NCI-H2171 treated with DMSO at 0.1 percent for 48 hours (cell line): ENCODE results near the gene TSPAN33.
"Not testable (repeated sequence)": the region's sequence is repeated elsewhere in the genome, so short reads cannot be mapped to it uniquely, and the experiment has no call there.

Source experiments
- DNase-seq: peaks from one replicate; lab custom pipeline; 2025; lab: John Stamatoyannopoulos, UW

TSPAN33 gene

DNA sequence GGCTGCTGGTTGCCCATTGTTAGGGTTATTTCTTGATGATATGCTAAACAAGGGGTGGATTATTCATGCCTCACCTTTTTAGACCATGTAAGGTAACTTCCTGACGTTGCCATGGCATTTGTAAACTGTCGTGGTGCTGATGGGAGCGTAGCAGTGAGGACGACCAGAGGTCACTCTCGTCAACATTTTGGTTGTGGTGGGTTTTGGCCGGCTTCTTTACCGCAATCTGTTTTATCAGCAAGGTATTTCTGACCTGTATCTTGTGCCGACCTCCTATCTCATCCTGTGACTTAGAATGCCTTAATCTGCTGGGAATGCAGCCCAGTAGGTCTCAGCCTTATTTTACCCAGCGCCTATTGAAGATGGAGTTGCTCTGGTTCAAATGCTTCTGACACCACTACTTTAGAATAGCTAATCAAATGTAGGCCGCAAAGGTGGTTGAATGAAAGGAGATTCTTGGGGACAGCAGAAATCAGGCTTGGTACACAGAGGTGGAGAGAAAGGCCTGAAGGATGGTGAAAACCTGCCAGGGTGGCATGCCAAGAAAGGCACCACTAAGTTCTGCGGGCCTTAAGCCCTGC lies 26.0 kb downstream of the TSPAN33 start:
- no peak for DNase-seq

GRCh38 chr7:129173861-129174260 lies 29.4 kb downstream of the TSPAN33 start:
- not testable (repeated sequence) for DNase-seq

DNA sequence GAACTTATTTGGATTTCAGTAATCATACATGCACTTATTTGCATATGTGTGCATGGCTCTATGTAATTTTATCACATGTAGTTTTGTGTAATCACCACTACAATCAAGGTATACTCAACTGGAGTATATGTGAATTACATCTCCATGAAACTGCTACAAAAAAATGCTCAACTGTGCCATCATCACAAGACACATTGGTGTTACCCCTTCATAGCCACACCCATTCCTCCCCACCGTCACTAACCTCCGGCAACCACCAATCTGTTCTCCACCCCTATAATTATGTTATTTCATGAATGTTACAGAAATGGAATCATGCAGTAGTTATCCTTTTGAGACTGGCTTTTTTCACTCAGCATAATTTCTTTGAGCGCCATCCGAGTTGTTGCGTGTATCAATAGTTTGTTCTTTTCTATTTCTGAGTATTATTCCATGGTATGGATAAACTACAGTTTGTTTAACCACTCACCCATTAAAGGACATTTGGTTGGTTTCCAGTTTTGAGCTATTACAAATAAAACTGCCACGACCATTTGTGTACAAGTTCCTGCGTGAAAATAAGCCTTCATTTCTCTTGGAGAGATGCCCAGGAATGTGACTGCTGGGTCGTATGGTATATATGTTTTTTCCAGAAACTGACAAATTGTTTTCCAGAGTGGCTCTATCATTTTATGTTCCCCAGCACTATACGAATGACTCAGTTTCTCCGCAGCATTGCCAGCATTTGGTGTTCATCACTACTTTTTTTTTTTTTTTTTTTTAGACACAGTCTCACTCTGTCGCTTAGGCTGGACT lies 32.6 kb downstream of the TSPAN33 start:
- DNase-seq = peak; percentile 28

DNA sequence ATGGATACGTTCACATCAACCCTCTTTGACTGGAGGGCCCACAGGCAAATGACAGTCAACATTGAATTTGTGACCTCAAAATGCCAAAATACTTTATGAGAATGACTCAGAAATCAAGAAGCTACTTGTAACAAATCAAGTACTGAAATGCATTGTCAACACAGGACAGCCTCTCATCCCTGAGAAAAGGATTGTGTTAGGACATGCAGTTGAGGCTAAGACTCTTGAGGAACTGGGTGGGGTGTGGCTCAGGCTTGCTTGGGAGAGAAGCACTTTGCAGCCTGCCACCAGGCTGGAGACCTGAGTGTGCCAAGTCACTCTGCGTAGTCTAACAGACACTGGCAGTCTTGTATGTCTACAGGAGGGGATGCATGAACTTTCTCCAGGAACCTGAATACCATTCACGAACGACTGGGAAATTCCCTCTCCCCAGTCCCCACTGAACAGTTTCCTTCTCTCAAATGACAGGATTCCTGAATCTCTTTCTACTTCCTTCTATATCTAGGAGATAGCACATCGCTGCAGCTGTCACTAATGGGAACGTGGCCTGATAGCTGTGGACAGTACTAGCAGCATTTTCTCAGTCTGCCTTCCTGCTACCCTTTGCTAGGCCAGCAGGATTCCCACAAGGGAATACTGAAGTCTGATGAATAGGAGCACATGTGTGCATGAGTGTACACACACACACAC lies 40.6 kb downstream of the TSPAN33 start:
- DNase-seq = no peak

GRCh38 chr7:129186749-129187260 lies 42.3 kb downstream of the TSPAN33 start:
- no peak for DNase-seq

DNA sequence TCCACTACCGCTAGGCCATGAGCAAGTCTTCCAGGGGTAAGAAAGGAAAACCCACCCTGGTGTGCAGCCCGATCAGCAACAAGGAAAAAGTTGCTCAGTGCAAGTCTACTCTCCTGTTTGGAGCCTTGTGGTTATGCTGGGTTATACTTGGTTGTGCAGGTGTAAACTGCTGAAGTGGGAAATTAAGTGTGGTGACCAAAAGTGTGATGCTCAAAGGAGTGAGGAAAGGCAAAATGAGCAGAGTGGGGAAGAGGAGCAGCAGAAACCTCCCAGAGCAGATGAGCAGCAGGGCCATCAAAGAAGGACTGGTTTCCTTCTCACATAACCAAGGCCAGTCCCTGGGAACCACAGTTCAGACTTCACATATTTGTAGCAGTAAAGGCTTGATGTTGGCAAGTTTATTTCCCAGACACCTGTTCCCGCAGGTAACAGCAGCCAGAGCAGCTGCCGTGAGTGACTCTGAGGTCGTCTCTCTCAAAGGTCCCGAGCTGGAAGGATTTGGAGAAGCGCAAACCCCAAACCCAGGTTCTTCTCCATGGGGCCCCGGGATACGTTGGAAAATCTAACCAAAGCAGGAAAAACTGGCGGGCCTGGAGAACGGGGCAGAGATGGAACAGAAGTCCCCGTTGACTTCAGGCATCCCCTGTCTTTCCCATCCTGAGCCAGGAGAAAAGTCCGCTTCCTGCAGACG lies 43.3 kb downstream of the TSPAN33 start:
- DNase-seq = peak; percentile 34

DNA sequence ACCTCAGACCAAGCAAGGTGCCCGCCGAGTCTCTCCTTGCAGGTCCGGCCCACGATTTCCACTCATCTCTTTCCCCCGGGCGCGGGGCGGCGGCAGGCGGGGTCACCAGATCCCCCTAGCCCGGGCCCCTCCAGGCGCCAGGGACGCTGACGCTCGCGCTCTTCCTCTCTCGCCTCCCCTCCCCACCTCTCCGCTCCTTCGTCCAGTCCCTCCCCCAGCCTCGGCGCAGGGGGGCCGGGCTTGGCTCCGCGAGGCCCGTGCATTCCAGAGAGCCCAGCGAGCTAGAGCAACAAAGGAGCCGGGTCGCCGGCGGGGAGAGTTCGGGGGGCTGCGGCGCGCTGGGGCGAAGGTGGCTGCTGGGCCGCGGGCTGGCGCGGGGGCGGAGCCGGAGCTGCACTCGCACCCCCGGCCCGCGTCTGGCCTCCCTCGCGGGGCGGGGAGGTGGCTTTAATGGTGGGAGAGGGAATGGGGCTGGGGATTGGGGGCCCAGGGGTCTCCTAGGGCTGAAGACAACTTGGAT lies 43.9 kb downstream of the TSPAN33 start, which contains the start of gene SMO:
Gene SMO, plus strand, starts transcription at position 262 of the 520 bp plus-strand sequence. CDS start 519 bp downstream, outside the sequence.
- DNase-seq = peak; percentile 34

DNA sequence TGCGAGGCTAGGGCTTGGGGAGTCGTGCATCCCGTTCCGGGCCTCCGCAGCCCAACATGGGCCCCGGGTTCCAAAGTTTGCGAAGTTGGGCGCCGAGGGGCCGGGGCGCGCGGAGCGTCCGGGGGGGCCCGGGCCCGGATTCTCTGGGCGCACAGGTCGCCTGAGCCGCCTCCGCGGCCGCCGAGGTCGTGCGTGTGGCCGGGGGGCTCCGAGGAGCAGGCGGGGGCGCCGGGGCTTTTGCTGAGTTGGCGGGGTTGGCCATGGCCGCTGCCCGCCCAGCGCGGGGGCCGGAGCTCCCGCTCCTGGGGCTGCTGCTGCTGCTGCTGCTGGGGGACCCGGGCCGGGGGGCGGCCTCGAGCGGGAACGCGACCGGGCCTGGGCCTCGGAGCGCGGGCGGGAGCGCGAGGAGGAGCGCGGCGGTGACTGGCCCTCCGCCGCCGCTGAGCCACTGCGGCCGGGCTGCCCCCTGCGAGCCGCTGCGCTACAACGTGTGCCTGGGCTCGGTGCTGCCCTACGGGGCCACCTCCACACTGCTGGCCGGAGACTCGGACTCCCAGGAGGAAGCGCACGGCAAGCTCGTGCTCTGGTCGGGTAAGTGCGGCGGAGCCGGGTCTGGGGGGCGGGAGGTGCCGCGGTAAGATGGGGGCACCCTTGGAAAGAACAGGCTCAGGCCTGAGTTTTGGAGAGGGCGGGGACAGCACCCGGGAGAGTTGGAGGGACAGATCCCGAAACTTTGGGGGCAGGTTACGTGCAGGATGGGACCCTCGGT lies 44.6 kb downstream of the TSPAN33 start:
- DNase-seq = no peak

DNA sequence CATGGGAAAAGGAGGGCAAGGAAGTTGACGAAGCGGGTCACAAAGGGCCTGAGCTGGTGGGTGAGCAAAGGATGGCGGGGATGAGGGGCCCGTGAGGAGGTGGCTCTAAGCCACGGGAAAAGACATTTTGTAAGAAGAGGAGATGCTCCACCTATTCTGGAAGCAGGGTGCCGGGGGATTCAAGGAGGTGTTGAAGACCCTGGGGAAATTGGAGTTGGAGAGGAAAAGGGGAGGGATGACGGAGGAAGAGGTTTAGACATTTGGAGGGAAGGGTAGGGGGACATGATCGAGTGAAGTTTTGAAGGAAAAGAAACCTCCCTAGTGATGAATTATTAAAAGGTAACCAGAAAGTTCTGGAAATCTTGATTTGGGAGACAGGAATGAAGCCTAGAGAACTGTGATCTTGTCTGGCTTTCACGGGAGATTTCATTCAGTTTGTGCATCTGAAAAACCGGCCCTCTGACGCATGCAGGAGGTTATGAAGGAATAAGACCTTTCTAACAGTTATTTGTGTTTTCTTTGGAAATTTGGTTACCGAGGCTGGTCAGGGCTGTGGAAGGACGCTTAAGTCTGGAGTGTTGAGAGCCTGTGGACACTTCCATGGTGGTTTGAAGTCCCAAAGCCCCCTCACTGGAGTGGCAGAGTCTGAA lies 45.3 kb downstream of the TSPAN33 start:
- no peak for DNase-seq

GRCh38 chr7:129191272-129191671 lies 46.8 kb downstream of the TSPAN33 start:
- DNase-seq = no peak

DNA sequence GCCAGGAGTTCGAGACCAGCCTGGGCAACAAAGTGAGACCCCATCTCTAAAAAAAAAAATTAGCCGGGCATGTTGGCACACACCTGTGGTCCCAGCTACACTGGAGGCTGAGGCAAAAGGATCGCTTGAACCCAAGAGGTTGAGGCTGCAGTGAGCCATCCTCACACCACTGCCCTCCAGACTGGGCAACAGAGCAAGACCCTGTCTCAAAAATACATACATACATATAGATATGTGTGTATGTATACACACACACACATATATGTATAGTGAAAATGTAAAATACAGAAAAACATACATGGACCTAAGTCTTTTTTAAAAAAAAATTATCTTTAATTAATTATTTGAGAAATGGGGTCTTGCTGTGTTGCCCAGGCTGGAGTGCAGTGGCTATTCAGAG lies 49.4 kb downstream of the TSPAN33 start:
- no peak for DNase-seq

DNA sequence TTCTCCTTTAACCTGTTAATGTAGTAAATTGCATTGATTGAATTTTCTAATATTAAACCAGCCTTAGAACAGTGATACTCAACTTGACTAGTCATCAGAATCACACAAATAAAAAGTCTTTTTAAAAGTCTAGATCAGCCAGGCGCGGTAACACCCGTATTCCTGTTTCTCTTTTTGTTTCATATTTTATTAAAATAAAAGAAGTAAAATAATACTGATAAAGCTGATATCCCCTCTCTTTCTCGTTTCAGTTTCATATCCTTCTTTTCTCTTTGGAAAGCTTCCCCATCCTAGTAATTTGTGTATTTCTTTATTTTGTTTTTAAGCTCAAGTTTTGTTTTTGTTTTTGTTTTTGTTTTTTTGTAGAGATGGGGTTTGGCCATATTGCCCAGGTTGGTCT lies 53.3 kb downstream of the TSPAN33 start:
- no peak for DNase-seq

DNA sequence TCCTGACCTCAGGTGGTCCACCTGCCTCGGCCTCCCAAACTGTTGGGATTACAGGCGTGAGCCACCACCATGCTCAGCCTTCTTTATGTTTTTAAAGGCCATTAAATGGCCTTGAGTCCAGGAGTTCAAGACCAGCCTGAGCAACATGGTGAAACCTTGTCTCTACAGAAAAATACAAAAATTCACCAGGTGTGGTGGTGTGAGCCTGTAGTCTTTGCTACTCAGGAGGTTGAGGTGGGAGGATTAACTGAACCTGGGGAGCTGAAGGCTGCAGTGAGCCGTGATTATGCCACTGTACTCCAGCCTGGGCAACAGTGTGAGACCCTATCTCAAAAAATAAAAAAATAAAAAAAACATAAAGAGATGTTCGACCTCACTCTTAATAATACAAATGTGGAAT lies 54.9 kb downstream of the TSPAN33 start:
- DNase-seq = no peak

GRCh38 chr7:129202058-129202777 lies 57.7 kb downstream of the TSPAN33 start:
- no peak for DNase-seq

GRCh38 chr7:129203050-129203741 lies 58.7 kb downstream of the TSPAN33 start:
- no peak for DNase-seq

DNA sequence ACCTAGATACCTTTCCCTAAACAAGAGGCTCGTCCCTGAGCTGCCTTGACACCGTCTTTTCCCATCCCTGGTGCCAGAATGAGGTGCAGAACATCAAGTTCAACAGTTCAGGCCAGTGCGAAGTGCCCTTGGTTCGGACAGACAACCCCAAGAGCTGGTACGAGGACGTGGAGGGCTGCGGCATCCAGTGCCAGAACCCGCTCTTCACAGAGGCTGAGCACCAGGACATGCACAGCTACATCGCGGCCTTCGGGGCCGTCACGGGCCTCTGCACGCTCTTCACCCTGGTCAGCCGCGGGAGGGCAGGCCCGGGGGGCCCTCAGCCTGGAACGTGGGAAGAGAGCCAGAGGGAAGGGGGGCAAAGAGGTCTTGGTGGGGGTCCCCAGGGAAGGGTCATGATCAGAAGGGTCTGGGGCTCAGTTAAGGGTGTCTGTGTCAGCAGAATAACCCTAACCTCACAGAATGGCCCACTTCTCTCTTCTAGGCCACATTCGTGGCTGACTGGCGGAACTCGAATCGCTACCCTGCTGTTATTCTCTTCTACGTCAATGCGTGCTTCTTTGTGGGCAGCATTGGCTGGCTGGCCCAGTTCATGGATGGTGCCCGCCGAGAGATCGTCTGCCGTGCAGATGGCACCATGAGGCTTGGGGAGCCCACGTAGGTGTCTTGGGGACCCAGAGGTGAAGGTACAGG lies 60.8 kb downstream of the TSPAN33 start:
- DNase-seq = no peak

GRCh38 chr7:129205987-129206785 lies 61.7 kb downstream of the TSPAN33 start:
- DNase-seq = no peak

DNA sequence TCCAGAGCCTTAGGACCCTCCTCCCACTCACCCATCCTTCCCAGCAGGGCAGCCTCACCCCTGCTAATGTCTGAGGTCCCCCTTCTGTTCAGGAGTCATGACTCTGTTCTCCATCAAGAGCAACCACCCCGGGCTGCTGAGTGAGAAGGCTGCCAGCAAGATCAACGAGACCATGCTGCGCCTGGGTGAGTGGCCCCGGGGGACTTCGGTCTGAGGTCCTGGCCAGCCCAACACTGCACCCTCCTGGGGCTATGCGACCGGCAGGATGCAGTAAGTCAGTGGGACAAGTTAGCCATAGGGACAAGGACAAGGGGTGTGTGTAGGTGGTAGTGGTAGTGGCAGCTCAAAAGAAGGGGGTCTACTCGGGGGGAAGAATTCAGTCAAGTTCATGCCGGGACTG lies 64.2 kb downstream of the TSPAN33 start:
- no peak for DNase-seq
